Lung (tissue), 12 donors: Measurements from ENCODE around the gene SLIT1. TPM values are rescaled to one million over a fixed set of nuclear protein-coding genes. Genes with fewer than 3 reads are reported as not detected.

ENCODE experiments used
- ATAC-seq: fragments of 200-7000 bp; cut with Tn5 transposase; one replicate; pipeline ENCODE4 v1.9.1; 2020; ENCODE audit warnings: moderate number of reproducible peaks; ENCODE audit not compliant: insufficient read depth, low FRiP score
- DNase-seq, 3 donors: peaks; one replicate each; pipeline ENCODE4 v3.0.0-alpha.2; 2013 to 2017
- H3K27ac ChIP-seq, 2 donors: one replicate each; pipeline ENCODE4 v1.5.1; 2013; ENCODE audit warnings: mild to moderate bottlenecking in 2 of 2, moderate library complexity in 2 of 2, control low read depth in 1 of 2, inconsistent platforms in 1 of 2, low read depth in 1 of 2, low read length in 1 of 2
- H3K27me3 ChIP-seq, 3 donors: one replicate each; pipeline ENCODE4 v1.5.1; 2013; ENCODE audit warnings: low read length in 2 of 3; ENCODE audit not compliant: control insufficient read depth in 3 of 3, insufficient read depth in 3 of 3
- H3K36me3 ChIP-seq, 4 donors: one replicate each; pipeline ENCODE4 v1.5.1; 2013; ENCODE audit warnings: low read length in 4 of 4, mild to moderate bottlenecking in 1 of 4, moderate library complexity in 1 of 4; ENCODE audit not compliant: control insufficient read depth in 4 of 4, insufficient read depth in 4 of 4
- H3K4me1 ChIP-seq, 5 donors: one replicate each; pipeline ENCODE4 v1.5.1; 2013; ENCODE audit warnings: low read length in 5 of 5, mild to moderate bottlenecking in 2 of 5, moderate library complexity in 1 of 5; ENCODE audit not compliant: control insufficient read depth in 5 of 5, insufficient read depth in 5 of 5
- H3K4me3 ChIP-seq: one replicate; pipeline ENCODE4 v1.5.1; 2013; ENCODE audit warnings: mild to moderate bottlenecking, control low read depth, moderate library complexity
- H3K9ac ChIP-seq, 2 donors: one replicate each; pipeline ENCODE4 v1.5.1; 2013; ENCODE audit warnings: low read length in 2 of 2, control low read depth in 1 of 2; ENCODE audit not compliant: insufficient read depth in 1 of 2
- H3K9me3 ChIP-seq, 4 donors: one replicate each; pipeline ENCODE4 v1.5.1; 2013; ENCODE audit warnings: low read length in 3 of 4, mild to moderate bottlenecking in 1 of 4, moderate library complexity in 1 of 4; ENCODE audit not compliant: control insufficient read depth in 4 of 4, insufficient read depth in 3 of 4
- CTCF ChIP-seq: IDR thresholded peaks from 2 replicates; pipeline ENCODE4 v1.5.1; 2012; ENCODE audit warnings: mild to moderate bottlenecking; ENCODE audit errors: control extremely low read depth, extremely low read depth
- WGBS, 2 donors: extraction: QIAGEN DNeasy Blood & Tissue Kit; methylation state at CpG; one replicate each; pipeline ENCODE4 v1.1.7; 2013; 5-methylcytosine and 5-hydroxymethylcytosine counted together
- polyA plus RNA-seq, 2 donors: library from polyadenylated mRNA; stranded (reverse); fragments of 200-250 nt; gene quantifications; one replicate each; pipeline ENCODE4 v1.2.1, GENCODE V29; 2013
- total RNA-seq, 2 donors: library from RNA; depleted of rRNA in 1 of 2; stranded (reverse); fragments of >200 nt in 1 of 2; gene quantifications; one replicate each; pipeline ENCODE4 v1.2.1, GENCODE V29; 2014 to 2021
- donor health status: control.
- donor health status: control.
- donor health status: Bipolar disorder and iron deficiency.
- donor health status: healthy.
- donor health status: DM: yes; HTN: yes; CAD: no.

Gene SLIT1
- total and polyA plus RNA-seq, 4 donors: 0.39 to 5.6 (median 0.57) TPM

GRCh38 chr10:97199152-97199551 is 13.4 kb upstream of the SLIT1 start:
- Histone ChIP-seq H3K27me3 (peaks cover 0 to 40% (median 13%) of the 10 kb centered on the region in 3 donors), H3K4me1 (peaks cover 0 to 6% (median 4%) of the 10 kb centered on the region in 5 donors), H3K36me3 (no peaks in the 10 kb centered on the region), H3K27ac (no peak overlapping the region), H3K9ac (no peak overlapping the region), H3K4me3 (no peak overlapping the region), H3K9me3 (peaks cover 0 to 5% (median 0%) of the 10 kb centered on the region in 4 donors)
- no peak for TF ChIP-seq CTCF
- WGBS, 2 donors: 29 to 31% methylated on average over 3 of the region's 3 CpGs
- ATAC-seq: no peak
- DNase-seq: no peak

GRCh38 chr10:97197030-97197500 is 11.3 kb upstream of the SLIT1 start:
- ATAC-seq: no peak
- Histone ChIP-seq H3K27ac (no peak overlapping the region), H3K4me3 (no peak overlapping the region), H3K4me1 (peaks cover 0 to 5% (median 4%) of the 10 kb centered on the region in 5 donors), H3K27me3 (peaks cover 0 to 42% (median 13%) of the 10 kb centered on the region in 3 donors), H3K9me3 (peaks cover 0 to under 1% (median 0%) of the 10 kb centered on the region in 4 donors), H3K9ac (peak overlapping the region in 1 of 2 donors; percentile 5), H3K36me3 (no peaks in the 10 kb centered on the region)
- TF ChIP-seq CTCF: no peak
- DNase-seq: no peak
- 67 to 79% methylated on average over 7 of the region's 7 CpGs for WGBS, 2 donors

GRCh38 chr10:97196223-97197029 is 10.7 kb upstream of the SLIT1 start:
- TF ChIP-seq CTCF: peak; percentile 37
- peaks cover 0 to 2% (median 0%) of the 10 kb centered on the region in 4 donors for H3K9me3 ChIP-seq
- WGBS, 2 donors: 4 to 5% methylated on average over 45 to 56 of the region's 56 CpGs
- no peak overlapping the region for H3K4me3 ChIP-seq
- peaks cover 0 to 5% (median 4%) of the 10 kb centered on the region in 5 donors for H3K4me1 ChIP-seq
- H3K27ac ChIP-seq: no peak overlapping the region
- peaks cover 0 to 42% (median 15%) of the 10 kb centered on the region in 3 donors for H3K27me3 ChIP-seq
- DNase-seq: peak; percentile 56 to 74 (median 68)
- no peak overlapping the region for H3K9ac ChIP-seq
- H3K36me3 ChIP-seq: no peaks in the 10 kb centered on the region
- ATAC-seq: peak; percentile 62
